Mucosa of descending colon (tissue), 3 donors: ENCODE measurements around the gene FADS1. TPM values are rescaled to one million over a fixed set of nuclear protein-coding genes. Genes with fewer than 3 reads are reported as not detected.
A peak's percentile ranks its signal among the peaks of the same experiment; 100 is the strongest.

ENCODE experiments used
- ATAC-seq: fragments of 200-7000 bp; cut with Tn5 transposase; one replicate; pipeline ENCODE4 v1.9.1; 2020; ENCODE audit warnings: mild to moderate bottlenecking, moderate library complexity
- DNase-seq, 3 donors: peaks; one replicate each; pipeline ENCODE4 v3.0.0-alpha.2; 2020
- H3K36me3 ChIP-seq: fragments of 200-600 bp; one replicate; pipeline ENCODE4 v1.8.0; 2021; ENCODE audit warnings: low read depth, mild to moderate bottlenecking
- H3K4me1 ChIP-seq: fragments of 200-600 bp; one replicate; pipeline ENCODE4 v1.8.0; 2021; ENCODE audit warnings: low read depth, mild to moderate bottlenecking
- H3K4me3 ChIP-seq: fragments of 200-600 bp; one replicate; pipeline ENCODE4 v1.8.0; 2021; ENCODE audit warnings: mild to moderate bottlenecking
- H3K9me3 ChIP-seq: fragments of 200-600 bp; one replicate; pipeline ENCODE4 v1.8.0; 2021; ENCODE audit warnings: mild to moderate bottlenecking
- intact Hi-C, 2 donors: fragments of 100-400 bp; cut with DNase I in 1 of 2; cut with micrococcal nuclease in 1 of 2; formaldehyde crosslinking; loops; one replicate each; pipeline versions ENCODE4 v1.11.0 to v1.11.1; 2022; cut with DNase I, micrococcal nuclease
- total RNA-seq, 3 donors: library from RNA; stranded (reverse); fragmentation: NEBNext Ultra II Directional in 2 of 3; extraction: Animal tissue kit (Norgen Biotek cat#: 25700) in 2 of 3; gene quantifications; one replicate each; pipeline versions ENCODE4 v1.2.1 to v1.2.4, GENCODE V29; 2021 to 2023
- TF ChIP-seq, protein P1 (sequence below): fragments of 200-600 bp; IDR thresholded peaks from one replicate; pipeline ENCODE4 v1.8.0; 2022; ENCODE audit warnings: antibody characterized with exemption, mild to moderate bottlenecking
- donor health status: DM: no; HTN: no; CAD: no; lungs with moderate emphysema.
- donor health status: DM: no; HTN: no; CAD: no.
- donor health status: DM: no; HTN: yes; CAD: no.

Gene FADS1
- total RNA-seq, 3 donors from 2014 or later, result 2.8 to 17.3 (median 7.3) TPM

DNA sequence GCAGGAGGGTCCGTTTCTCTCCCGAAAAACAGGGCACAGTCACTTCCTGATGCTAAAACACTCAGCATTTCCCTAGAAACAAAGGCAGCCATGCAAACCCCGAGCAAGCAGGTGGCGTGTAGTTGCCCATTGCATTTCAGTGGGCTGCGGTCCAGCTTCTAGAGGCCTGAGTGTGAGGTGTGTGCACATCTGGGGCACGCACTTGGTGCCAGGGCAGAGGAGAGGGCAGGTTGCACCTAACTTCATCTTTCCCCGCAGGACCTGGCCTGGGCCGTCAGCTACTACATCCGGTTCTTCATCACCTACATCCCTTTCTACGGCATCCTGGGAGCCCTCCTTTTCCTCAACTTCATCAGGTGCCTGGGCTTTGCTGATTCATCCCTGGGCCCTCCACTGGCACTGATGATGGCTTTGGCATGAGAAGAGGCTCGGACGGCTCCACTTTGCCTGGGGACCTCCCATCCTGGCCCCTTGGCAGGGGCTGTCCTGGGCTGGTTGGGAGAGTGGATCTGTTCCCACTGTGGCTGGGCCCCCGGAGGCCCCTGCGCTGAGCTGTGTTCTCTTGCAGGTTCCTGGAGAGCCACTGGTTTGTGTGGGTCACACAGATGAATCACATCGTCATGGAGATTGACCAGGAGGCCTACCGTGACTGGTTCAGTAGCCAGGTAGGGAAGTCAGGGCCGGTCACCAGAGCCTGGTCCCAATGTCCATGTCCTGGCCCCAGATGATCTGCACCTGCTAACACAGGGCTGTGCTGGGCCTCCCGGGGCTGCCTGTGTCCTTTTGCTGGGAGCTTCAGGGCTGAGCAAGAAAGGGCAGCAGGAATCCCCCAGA is 46.1 kb upstream of the FADS1 start:
- no peaks in the 10 kb centered on the region for H3K36me3 ChIP-seq
- H3K4me1 ChIP-seq, result no peaks in the 10 kb centered on the region
- intact Hi-C loops, result no loop called here
- no peaks in the 10 kb centered on the region for H3K9me3 ChIP-seq
- DNase-seq (no peak), ATAC-seq (no peak)
- TF ChIP-seq, protein P1, sequence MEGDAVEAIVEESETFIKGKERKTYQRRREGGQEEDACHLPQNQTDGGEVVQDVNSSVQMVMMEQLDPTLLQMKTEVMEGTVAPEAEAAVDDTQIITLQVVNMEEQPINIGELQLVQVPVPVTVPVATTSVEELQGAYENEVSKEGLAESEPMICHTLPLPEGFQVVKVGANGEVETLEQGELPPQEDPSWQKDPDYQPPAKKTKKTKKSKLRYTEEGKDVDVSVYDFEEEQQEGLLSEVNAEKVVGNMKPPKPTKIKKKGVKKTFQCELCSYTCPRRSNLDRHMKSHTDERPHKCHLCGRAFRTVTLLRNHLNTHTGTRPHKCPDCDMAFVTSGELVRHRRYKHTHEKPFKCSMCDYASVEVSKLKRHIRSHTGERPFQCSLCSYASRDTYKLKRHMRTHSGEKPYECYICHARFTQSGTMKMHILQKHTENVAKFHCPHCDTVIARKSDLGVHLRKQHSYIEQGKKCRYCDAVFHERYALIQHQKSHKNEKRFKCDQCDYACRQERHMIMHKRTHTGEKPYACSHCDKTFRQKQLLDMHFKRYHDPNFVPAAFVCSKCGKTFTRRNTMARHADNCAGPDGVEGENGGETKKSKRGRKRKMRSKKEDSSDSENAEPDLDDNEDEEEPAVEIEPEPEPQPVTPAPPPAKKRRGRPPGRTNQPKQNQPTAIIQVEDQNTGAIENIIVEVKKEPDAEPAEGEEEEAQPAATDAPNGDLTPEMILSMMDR, result no peak
- no peak overlapping the region for H3K4me3 ChIP-seq

DNA sequence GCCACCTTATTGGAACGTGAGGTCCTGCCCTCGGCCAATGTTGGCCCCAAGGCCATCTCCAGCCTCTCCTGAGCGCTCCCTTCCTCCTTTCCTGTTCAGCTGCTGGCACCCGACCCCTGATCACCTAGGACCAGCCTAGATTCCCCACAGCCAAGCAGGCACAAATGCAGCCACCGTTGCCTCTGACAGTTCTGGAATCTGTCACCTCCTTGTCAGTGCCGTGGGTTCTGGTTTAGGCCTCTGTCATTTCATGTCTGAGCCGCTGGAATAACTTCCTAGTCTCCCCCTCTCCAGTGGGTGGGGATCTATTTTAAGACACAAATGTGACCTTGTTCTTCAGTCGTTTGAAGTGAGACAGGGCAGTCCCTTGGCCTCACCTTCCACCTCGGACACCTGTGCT is 44.8 kb upstream of the FADS1 start:
- DNase-seq, result no peak
- intact Hi-C loops, result no loop called here
- no peaks in the 10 kb centered on the region for H3K4me1 ChIP-seq
- H3K36me3 ChIP-seq, result no peaks in the 10 kb centered on the region
- TF ChIP-seq, protein P1, result no peak
- H3K9me3 ChIP-seq, result no peaks in the 10 kb centered on the region
- ATAC-seq, result no peak
- no peak overlapping the region for H3K4me3 ChIP-seq

- H3K4me1 ChIP-seq, result no peaks in the 10 kb centered on the region
- H3K4me3 ChIP-seq, result no peak overlapping the region
- intact Hi-C loops, result no loop called here
- ATAC-seq (peak; percentile 74), DNase-seq (peak in 2 of 3 donors; percentile 78 to 82)
- no peaks in the 10 kb centered on the region for H3K36me3 ChIP-seq
- H3K9me3 ChIP-seq, result no peaks in the 10 kb centered on the region
- TF ChIP-seq, protein P1, result no peak
These were observed 43.5 kb upstream of the FADS1 start for GRCh38 chr11:61860054-61860903.

- Histone ChIP-seq H3K4me3 (no peak overlapping the region), H3K9me3 (no peaks in the 10 kb centered on the region), H3K36me3 (no peaks in the 10 kb centered on the region), H3K4me1 (no peaks in the 10 kb centered on the region)
- ATAC-seq, result no peak
- TF ChIP-seq, protein P1, result no peak
- DNase-seq, result no peak
- intact Hi-C loops, result no loop called here
These were observed 39.3 kb upstream of the FADS1 start for GRCh38 chr11:61855939-61856680.

DNA sequence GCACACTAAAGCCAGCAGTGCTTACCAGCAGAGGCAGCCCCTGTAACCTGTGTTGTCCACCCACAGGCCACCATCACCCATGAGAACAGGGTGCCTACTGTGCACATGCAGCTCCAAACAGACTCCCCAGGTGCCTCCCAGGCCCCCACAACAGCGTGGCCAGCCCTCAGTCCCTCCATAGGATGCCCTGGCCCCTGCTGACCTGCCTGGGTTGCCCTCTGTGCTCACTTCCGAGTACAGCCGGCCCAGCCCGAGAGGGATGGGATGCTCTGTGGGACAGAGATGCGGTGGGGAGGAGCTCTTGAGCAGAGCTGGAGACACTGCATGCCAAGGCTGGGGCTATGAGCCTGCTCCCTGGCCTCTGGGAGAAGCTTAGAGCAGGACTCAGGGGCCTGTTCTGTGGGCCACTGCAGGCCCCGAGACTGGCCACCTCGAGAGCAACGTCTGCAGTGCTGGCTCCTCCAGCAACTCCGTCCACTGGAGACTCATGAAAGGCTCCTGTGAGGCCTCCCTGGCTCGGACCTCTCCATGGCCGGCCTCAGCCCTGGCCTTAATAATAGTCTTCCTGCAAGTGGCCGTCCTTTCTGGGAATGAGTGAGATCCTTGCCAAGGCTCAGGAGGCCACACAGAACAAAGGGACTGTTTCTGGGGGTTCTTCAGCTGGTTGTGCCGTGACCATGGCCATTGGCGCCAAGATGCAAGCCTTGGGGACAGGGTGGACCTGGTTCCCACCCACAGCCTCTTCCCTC is 38.3 kb upstream of the FADS1 start:
- intact Hi-C loops, result no loop called here
- ATAC-seq, result no peak

More for the DNA sequence above, 38.3 kb upstream of the FADS1 start:
- no peaks in the 10 kb centered on the region for H3K9me3 ChIP-seq
- no peaks in the 10 kb centered on the region for H3K4me1 ChIP-seq
- TF ChIP-seq, protein P1, result no peak
- DNase-seq, result peak in 1 of 3 donors; percentile 34
- no peaks in the 10 kb centered on the region for H3K36me3 ChIP-seq
- no peak overlapping the region for H3K4me3 ChIP-seq
